ENCODE measurements around the gene N4BP2L1.

- TF ChIP-seq CTCF (IDR thresholded peaks at IDR 0.05) (no peak), ZFX (IDR thresholded peaks at IDR 0.05; ENCODE audit: borderline replicate concordance) (no peak)
Measured at GRCh38 chr13:32453981-32454380, 26.1 kb upstream of the N4BP2L1 start.

All from 22Rv1 (cell line).